CD4-positive, alpha-beta memory T cell (primary cell): ENCODE measurements around the gene HAS3. TPM values are rescaled to one million over a fixed set of nuclear protein-coding genes. Genes with fewer than 3 reads are reported as not detected.

Experiments
- CTCF ChIA-PET: fragments of 350-600 bp; sonication (Branson Sonifier 250); formaldehyde crosslinking; loops from one replicate; lab custom pipeline; 2021; ENCODE audit warnings: inconsistent platforms; ENCODE audit not compliant: partially characterized antibody; lab: Charles Lee
- POLR2A ChIA-PET: fragments of 350-600 bp; sonication (Branson Sonifier 250); formaldehyde crosslinking; loops from one replicate; lab custom pipeline; 2021; ENCODE audit not compliant: partially characterized antibody; lab: Charles Lee
- DNase-seq, 5 donors: peaks; one replicate each; pipeline versions ENCODE4 v3.0.0 to v3.0.0-alpha.2; 2020 to 2022; ENCODE audit warnings: mixed read lengths in 1 of 5
- H3K27ac ChIP-seq: one replicate; pipeline ENCODE4 v1.7.0; 2013; ENCODE audit warnings: low read depth, low read length
- H3K27me3 ChIP-seq: 2 replicates; pipeline ENCODE4 v1.7.0; 2013; ENCODE audit warnings: mild to moderate bottlenecking, low read length, moderate library complexity; ENCODE audit not compliant: insufficient read depth
- H3K36me3 ChIP-seq: 2 replicates; pipeline ENCODE4 v1.7.0; 2013; ENCODE audit warnings: mild to moderate bottlenecking, low read length, moderate library complexity; ENCODE audit not compliant: insufficient read depth
- H3K4me1 ChIP-seq: 2 replicates; pipeline ENCODE4 v1.7.0; 2013; ENCODE audit warnings: mild to moderate bottlenecking, low read length, moderate library complexity; ENCODE audit not compliant: insufficient read depth
- H3K4me3 ChIP-seq, 2 donors: one replicate each; pipeline ENCODE4 v1.7.0; 2013; ENCODE audit warnings: low read length in 2 of 2, mild to moderate bottlenecking in 1 of 2
- H3K9me3 ChIP-seq, 2 donors: one replicate each; pipeline ENCODE4 v1.7.0; 2013; ENCODE audit warnings: low read length in 2 of 2, control low read depth in 1 of 2; ENCODE audit not compliant: control insufficient read depth in 1 of 2
- H3K27ac Mint-ChIP-seq, 7 donors: one replicate each; pipeline ENCODE4 v1.8.0; 2020 to 2021; ENCODE audit warnings: mixed read lengths in 7 of 7, mild to moderate bottlenecking in 6 of 7, inconsistent platforms in 3 of 7, moderate library complexity in 3 of 7
- H3K27me3 Mint-ChIP-seq, 2 donors: one replicate each; pipeline ENCODE4 v1.8.0; 2020 to 2021; ENCODE audit warnings: mixed read lengths in 2 of 2
- H3K36me3 Mint-ChIP-seq, 2 donors: one replicate each; pipeline ENCODE4 v1.8.0; 2020 to 2021; ENCODE audit warnings: mixed read lengths in 2 of 2, inconsistent platforms in 1 of 2, mild to moderate bottlenecking in 1 of 2
- H3K4me1 Mint-ChIP-seq, 4 donors: one replicate each; pipeline ENCODE4 v1.8.0; 2020 to 2021; ENCODE audit warnings: mixed read lengths in 4 of 4, mild to moderate bottlenecking in 1 of 4
- H3K4me3 Mint-ChIP-seq, 8 donors: one replicate each; pipeline ENCODE4 v1.8.0; 2020 to 2021; ENCODE audit warnings: mixed read lengths in 8 of 8, mild to moderate bottlenecking in 7 of 8, moderate library complexity in 6 of 8, inconsistent platforms in 3 of 8
- H3K9me3 Mint-ChIP-seq, 8 donors: one replicate each; pipeline ENCODE4 v1.8.0; 2020 to 2021; ENCODE audit warnings: mixed read lengths in 8 of 8, mild to moderate bottlenecking in 5 of 8, inconsistent platforms in 3 of 8, moderate library complexity in 1 of 8
- intact Hi-C: fragments of 100-400 bp; cut with micrococcal nuclease; formaldehyde crosslinking; loops from one replicate; pipeline ENCODE4 v1.15.1; 2023
- polyA plus RNA-seq, 2 donors: library from polyadenylated mRNA; unstranded; fragments of 300-500 nt; fragmentation: Illumina TruSeq; gene quantifications; one replicate each; pipeline ENCODE4 v1.2.3, GENCODE V29; 2021
- total RNA-seq, 2 experiments: library from RNA; stranded (reverse); gene quantifications; one replicate each; pipeline ENCODE4 v1.2.3, GENCODE V29; 2021

Gene HAS3
- total and polyA plus RNA-seq, 4 experiments from 2014 or later = 0.07 to 3.3 (median 2.7) TPM; not detected in 1

DNA sequence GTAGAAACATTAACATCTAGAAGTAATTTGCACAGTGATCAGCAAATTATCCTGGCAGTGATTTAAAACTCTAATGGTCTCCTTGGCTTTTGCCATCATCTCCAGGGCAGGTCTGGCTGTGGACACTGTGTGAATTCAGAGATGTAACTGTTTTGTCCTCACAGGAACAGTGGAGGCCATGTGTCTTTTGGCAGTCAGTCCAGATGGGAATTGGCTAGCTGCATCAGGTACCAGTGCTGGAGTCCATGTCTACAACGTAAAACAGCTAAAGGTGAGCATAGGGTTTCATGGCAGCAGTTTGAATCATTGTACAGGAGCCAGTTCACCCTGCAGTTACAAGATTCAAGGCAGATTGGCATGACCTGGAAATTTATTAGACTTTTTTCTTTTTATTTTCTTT lies 54.7 kb downstream of the HAS3 start:
- intact Hi-C loops = no loop called here
- H3K27me3 ChIP-seq = no peaks in the 10 kb centered on the region
- no peaks in the 10 kb centered on the region for H3K4me1 ChIP-seq
- H3K27ac ChIP-seq = no peak overlapping the region
- no peaks in the 10 kb centered on the region for H3K9me3 Mint-ChIP-seq
- POLR2A ChIA-PET = no interaction called here
- H3K4me3 Mint-ChIP-seq = no peak overlapping the region
- peaks cover 0 to 5% (median 1%) of the 10 kb centered on the region in 4 donors for H3K4me1 Mint-ChIP-seq
- H3K4me3 ChIP-seq = no peak overlapping the region
- no peaks in the 10 kb centered on the region for H3K27me3 Mint-ChIP-seq
- no peak for DNase-seq
- no peaks in the 10 kb centered on the region for H3K9me3 ChIP-seq
- CTCF ChIA-PET = interaction anchor here (0.7 to 10.1 kb wide), 2 partner anchors 9 to 700 kb away, joined by 3 to 61 read pairs; no protein-coding TSS in a partner anchor
- H3K36me3 Mint-ChIP-seq = peaks cover 49 to 65% of the 10 kb centered on the region in 2 donors
- peaks cover 52% of the 10 kb centered on the region for H3K36me3 ChIP-seq
- peak overlapping the region in 2 of 7 donors; percentile 24 to 51 for H3K27ac Mint-ChIP-seq

DNA sequence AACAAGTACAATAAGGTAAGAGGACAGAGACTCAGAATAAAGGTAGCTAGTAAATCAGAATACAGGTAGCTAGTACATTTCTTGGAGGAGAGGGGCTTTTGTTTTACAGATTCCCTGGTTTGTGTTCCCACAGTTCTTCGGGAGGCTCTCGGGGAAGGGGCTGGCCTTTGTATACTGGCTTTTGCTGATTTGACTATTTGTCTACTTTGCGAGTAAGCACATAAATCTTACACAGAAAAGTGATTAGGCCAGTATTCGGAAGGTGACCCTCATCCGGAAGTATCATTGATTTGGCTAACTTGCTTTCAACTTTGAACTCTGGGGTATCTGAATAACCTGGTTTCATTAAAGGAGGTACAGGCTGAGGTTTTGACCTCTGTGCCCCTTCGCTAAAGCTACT lies 60.1 kb downstream of the HAS3 start:
- CTCF ChIA-PET = interaction anchor here (0.7 to 10.1 kb wide), 5 partner anchors 10 to 120 kb away, joined by 3 to 61 read pairs (median 8); partner anchors contain the start of gene SNTB2
- Histone ChIP-seq H3K4me3 (no peak overlapping the region), H3K27me3 (no peaks in the 10 kb centered on the region), H3K9me3 (no peaks in the 10 kb centered on the region), H3K27ac (no peak overlapping the region), H3K4me1 (peaks cover 24% of the 10 kb centered on the region), H3K36me3 (peaks cover 45% of the 10 kb centered on the region)
- intact Hi-C loops = no loop called here
- Mint-ChIP-seq H3K36me3 (peaks cover 43 to 66% of the 10 kb centered on the region in 2 donors), H3K9me3 (no peaks in the 10 kb centered on the region), H3K27me3 (no peaks in the 10 kb centered on the region), H3K27ac (peak overlapping the region in 5 of 7 donors; percentile 22 to 85 (median 45)), H3K4me1 (peaks cover 23 to 26% (median 25%) of the 10 kb centered on the region in 4 donors), H3K4me3 (no peak overlapping the region)
- POLR2A ChIA-PET = interaction anchor here (1.2 to 4.4 kb wide), 2 partner anchors 11 to 22 kb away, joined by 3 to 28 read pairs; partner anchors contain the start of gene SNTB2
- DNase-seq = no peak

DNA sequence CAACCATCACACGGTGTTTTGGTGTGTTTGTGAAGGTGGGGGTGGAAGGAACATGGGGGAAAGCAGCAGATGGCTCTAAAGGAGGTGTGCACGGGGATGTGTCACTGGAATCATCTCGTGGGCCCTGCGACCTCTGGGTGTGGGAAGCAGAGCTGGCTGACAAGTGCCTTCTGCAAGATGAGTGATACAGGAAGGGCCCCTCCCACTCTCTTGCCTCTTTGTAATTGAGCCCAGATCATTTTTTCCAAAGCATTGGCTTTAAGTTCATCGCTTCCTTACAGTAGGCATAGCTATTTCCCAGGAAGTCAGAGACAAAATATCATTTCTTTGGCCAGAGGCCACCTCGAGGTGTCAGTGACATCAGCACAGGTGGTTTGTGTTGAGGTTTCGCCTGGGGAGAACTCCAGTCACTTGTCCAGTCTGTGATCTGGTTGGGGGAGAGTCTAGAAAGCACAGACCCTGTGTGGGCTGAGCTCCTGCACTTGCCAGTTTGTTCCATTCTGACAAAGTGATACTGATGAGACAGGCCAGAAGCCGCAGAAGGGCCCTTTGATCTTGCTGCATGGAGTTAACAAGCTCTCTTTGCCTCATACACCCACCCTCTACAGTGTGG lies 60.9 kb downstream of the HAS3 start:
- peak; percentile 17 to 70 (median 23) for DNase-seq
- Histone ChIP-seq H3K36me3 (peaks cover 37% of the 10 kb centered on the region), H3K4me3 (no peak overlapping the region)

DNA sequence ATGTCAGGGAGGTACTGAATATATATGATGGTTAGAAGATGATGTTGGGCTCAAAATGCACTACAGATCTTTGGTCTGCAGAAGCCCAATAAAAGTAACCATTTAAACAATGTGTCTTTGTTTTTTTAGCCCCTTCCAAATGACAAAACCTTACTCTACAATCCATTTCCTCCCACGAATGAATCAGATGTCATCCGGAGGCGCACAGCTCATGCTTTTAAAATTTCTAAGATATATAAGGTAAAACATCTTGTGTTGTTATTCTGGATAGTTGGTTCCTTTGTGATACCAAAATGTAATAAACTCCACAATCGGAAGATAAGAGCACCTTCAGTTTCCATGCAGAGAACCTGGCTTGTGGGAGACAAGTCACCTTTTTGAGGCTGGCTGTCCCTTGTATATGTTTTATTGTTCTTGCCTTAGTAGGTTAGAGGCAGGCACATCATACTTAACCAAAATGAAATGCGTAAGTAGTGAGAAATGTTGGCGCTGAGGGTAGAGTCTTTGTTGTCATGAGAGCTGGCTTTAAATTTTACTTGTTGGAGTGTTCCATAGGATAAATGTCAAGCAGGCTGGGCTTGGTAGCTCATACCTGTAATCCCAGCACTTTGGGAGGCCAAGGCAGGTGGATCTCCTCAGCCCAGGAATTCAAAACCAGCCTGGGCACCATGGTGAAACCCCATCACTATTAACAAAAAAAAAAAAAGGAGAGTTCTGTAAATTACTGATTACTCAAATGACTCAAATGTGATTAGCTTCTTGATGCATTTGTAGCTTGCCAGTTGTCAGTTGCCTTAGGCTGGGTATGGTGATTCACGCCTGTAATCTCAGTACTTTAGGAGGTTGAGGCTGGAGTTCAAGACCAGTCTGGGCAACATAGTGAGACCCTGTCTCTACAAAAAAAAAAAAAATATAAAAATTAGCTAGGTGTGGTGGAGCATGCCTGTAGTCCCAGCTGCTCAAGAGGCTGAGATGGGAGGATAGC lies 61.8 kb downstream of the HAS3 start:
- Histone ChIP-seq H3K27ac (no peak overlapping the region), H3K36me3 (peaks cover 33% of the 10 kb centered on the region), H3K27me3 (no peaks in the 10 kb centered on the region), H3K9me3 (no peaks in the 10 kb centered on the region), H3K4me1 (peaks cover 24% of the 10 kb centered on the region), H3K4me3 (no peak overlapping the region)
- Mint-ChIP-seq H3K36me3 (peaks cover 36 to 58% of the 10 kb centered on the region in 2 donors), H3K9me3 (peaks cover 0 to 2% (median 0%) of the 10 kb centered on the region in 8 donors), H3K4me1 (peaks cover 23 to 26% (median 25%) of the 10 kb centered on the region in 4 donors), H3K4me3 (peak overlapping the region in 3 of 8 donors; percentile 2 to 63 (median 58)), H3K27ac (peak overlapping the region in 6 of 7 donors; percentile 45 to 85 (median 76)), H3K27me3 (no peaks in the 10 kb centered on the region)
- DNase-seq = no peak
- ChIA-PET POLR2A (interaction anchor here (4.4 kb wide), 1 partner anchor 20 kb away, joined by 28 read pairs; the partner anchor contains the start of gene SNTB2), CTCF (interaction anchor here (1.0 to 10.1 kb wide), 5 partner anchors 9 to 119 kb away, joined by 3 to 61 read pairs (median 8); partner anchors contain the start of gene SNTB2)
- intact Hi-C loops = no loop called here

More for the DNA sequence above, 60.9 kb downstream of the HAS3 start:
- Histone ChIP-seq H3K27me3 (no peaks in the 10 kb centered on the region), H3K27ac (peak overlapping the region; percentile 15), H3K9me3 (no peaks in the 10 kb centered on the region), H3K4me1 (peaks cover 24% of the 10 kb centered on the region)
- CTCF ChIA-PET = interaction anchor here (1.0 to 10.1 kb wide), 4 partner anchors 10 to 120 kb away, joined by 3 to 61 read pairs (median 16); partner anchors contain the start of gene SNTB2
- Mint-ChIP-seq H3K4me3 (peak overlapping the region in 7 of 8 donors; percentile 2 to 63 (median 16)), H3K9me3 (no peaks in the 10 kb centered on the region), H3K27me3 (no peaks in the 10 kb centered on the region), H3K36me3 (peaks cover 37 to 60% of the 10 kb centered on the region in 2 donors), H3K4me1 (peaks cover 23 to 26% (median 25%) of the 10 kb centered on the region in 4 donors), H3K27ac (peak overlapping the region; percentile 45 to 85 (median 76))
- POLR2A ChIA-PET = interaction anchor here (1.2 to 4.4 kb wide), 2 partner anchors 12 to 21 kb away, joined by 3 to 28 read pairs; partner anchors contain the start of gene SNTB2
- intact Hi-C loops = no loop called here

Other genes with a start within 250 kb of the HAS3 start
- 100 to 1,000 TPM; 141 TPM for gene CHTF8, start 26.9 kb downstream of the HAS3 start, total RNA-seq
- 100 to 1,000 TPM; 160 to 231 TPM for gene CHTF8, start 26.9 kb downstream of the HAS3 start, polyA plus RNA-seq
- gene UTP4, start 27.0 kb downstream of the HAS3 start, total RNA-seq = 10 to 100 TPM; 36.9 to 37.0 TPM
- gene UTP4, start 27.0 kb downstream of the HAS3 start, polyA plus RNA-seq = 10 to 100 TPM; 64.8 to 96.5 TPM
- gene SNTB2, start 81.5 kb downstream of the HAS3 start, total RNA-seq = 10 to 100 TPM; 15.4 to 21.2 TPM
- 10 to 100 TPM in 1 of 2 donors, 1 to 10 TPM in 1; 4.5 to 19.1 TPM for gene SNTB2, start 81.5 kb downstream of the HAS3 start, polyA plus RNA-seq
- gene VPS4A, start 205.7 kb downstream of the HAS3 start, total RNA-seq = 10 to 100 TPM; 46.7 to 48.3 TPM
- 10 to 100 TPM; 27.2 to 41.2 TPM for gene VPS4A, start 205.7 kb downstream of the HAS3 start, polyA plus RNA-seq
- 10 to 100 TPM; 11.8 TPM for gene PDF, start 224.9 kb downstream of the HAS3 start, total RNA-seq
- gene PDF, start 224.9 kb downstream of the HAS3 start, polyA plus RNA-seq = 10 to 100 TPM; 12.6 to 18.0 TPM
- 10 to 100 TPM; 66.0 to 66.1 TPM for gene COG8, start 233.9 kb downstream of the HAS3 start, total RNA-seq
- 10 to 100 TPM; 31.3 to 34.1 TPM for gene COG8, start 233.9 kb downstream of the HAS3 start, polyA plus RNA-seq
- 10 to 100 TPM; 30.9 to 31.9 TPM for gene NIP7, start 234.1 kb downstream of the HAS3 start, total RNA-seq
- 10 to 100 TPM; 23.4 to 24.4 TPM for gene NIP7, start 234.1 kb downstream of the HAS3 start, polyA plus RNA-seq
- gene TMED6, start 246.1 kb downstream of the HAS3 start, total RNA-seq = 1 to 10 TPM; 2.5 to 5.4 TPM
- gene TMED6, start 246.1 kb downstream of the HAS3 start, polyA plus RNA-seq = under 1 TPM in 1 of 2 donors, not detected in 1; 0.30 TPM